ENCODE results near the gene C3orf20.

C3orf20 gene

DNA sequence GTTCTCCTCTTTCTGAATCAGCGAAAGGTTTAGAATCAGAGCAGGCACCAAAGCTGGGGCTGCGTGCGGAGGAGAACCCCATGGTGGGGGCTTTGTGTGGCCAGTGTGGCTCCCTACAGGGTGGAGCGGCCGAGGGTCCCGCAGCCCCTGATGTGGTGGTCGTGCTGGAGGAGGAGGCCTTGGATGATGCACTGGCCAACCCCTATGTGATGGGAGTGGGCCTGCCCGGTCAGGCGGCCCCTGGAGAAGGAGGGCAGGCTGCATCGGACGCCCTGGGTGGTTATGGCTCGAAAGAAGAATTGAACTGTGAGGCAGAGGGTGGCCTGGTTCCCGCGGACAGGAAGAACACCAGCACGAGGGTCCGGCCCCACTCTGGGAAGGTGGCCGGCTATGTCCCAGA lies 145.2 kb downstream of the C3orf20 start:
- DNase-seq = no peak

DNA sequence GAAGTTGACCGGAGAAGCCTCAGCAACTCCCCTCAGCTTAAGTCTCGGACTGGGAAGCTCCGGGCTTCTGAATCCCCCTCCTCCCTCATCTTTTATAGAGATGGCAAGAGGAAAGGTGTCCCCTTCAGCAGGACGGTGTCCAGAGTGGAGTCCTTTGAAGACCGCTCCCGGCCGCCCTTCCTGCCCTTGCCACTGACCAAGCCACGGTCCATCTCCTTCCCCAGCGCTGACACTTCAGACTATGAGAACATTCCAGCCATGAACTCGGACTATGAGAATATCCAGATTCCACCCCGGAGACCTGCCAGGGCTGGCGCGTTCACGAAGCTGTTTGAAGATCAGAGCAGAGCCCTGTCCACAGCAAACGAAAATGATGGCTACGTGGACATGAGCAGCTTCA lies 146.2 kb downstream of the C3orf20 start:
- DNase-seq = no peak

- no peak for DNase-seq
Measured at GRCh38 chr3:14822134-14822533, 147.2 kb downstream of the C3orf20 start.

Measured in NCI-H1694 treated with DMSO at 0.1 percent for 48 hours (cell line).